Muscle of leg (tissue), 9 donors: Measurements from ENCODE around the gene ZFYVE9. TPM values are rescaled to one million over a fixed set of nuclear protein-coding genes. Genes with fewer than 3 reads are reported as not detected.

Experiments
- polyA plus RNA-seq, 8 donors: library from polyadenylated mRNA; unstranded; fragments of 120-200 nt; gene quantifications; one replicate each; pipeline versions ENCODE4 v1.2.1 to v1.2.3, GENCODE V29; 2013; ENCODE audit warnings: inconsistent platforms in 1 of 8, low replicate concordance in 1 of 8; ENCODE audit not compliant: insufficient read length in 8 of 8, insufficient read depth in 1 of 8
- total RNA-seq: library from RNA; stranded (reverse); fragments of 120-200 nt; gene quantifications from one replicate; pipeline ENCODE4 v1.2.4, GENCODE V29; 2013

The ZFYVE9 gene
- total and polyA plus RNA-seq, 9 donors = 13.7 to 27.4 (median 19.8) TPM

Other genes starting within 250 kb of the ZFYVE9 start
- gene RAB3B, start 151.4 kb upstream of the ZFYVE9 start, total RNA-seq = 0.18 TPM
- under 1 TPM; 0.19 to 0.34 (median 0.28) TPM for gene RAB3B, start 151.4 kb upstream of the ZFYVE9 start, polyA plus RNA-seq
- gene KTI12, start 108.3 kb upstream of the ZFYVE9 start, total RNA-seq = 3.4 TPM
- gene KTI12, start 108.3 kb upstream of the ZFYVE9 start, polyA plus RNA-seq = 1 to 10 TPM; 2.5 to 4.4 (median 3.2) TPM
- 32.9 TPM for gene TXNDC12, start 86.9 kb upstream of the ZFYVE9 start, total RNA-seq
- 10 to 100 TPM; 32.6 to 47.5 (median 38.5) TPM for gene TXNDC12, start 86.9 kb upstream of the ZFYVE9 start, polyA plus RNA-seq
- 58.7 TPM for gene BTF3L4, start 85.8 kb upstream of the ZFYVE9 start, total RNA-seq
- 10 to 100 TPM; 63.9 to 80.3 (median 73.2) TPM for gene BTF3L4, start 85.8 kb upstream of the ZFYVE9 start, polyA plus RNA-seq
- 16.8 TPM for gene CC2D1B, start 224.1 kb downstream of the ZFYVE9 start, total RNA-seq
- 10 to 100 TPM; 16.7 to 23.6 (median 19.2) TPM for gene CC2D1B, start 224.1 kb downstream of the ZFYVE9 start, polyA plus RNA-seq